Mesenteric fat pad (tissue), 1 donor: ENCODE data around the gene ALLC. TPM values are rescaled to one million over a fixed set of nuclear protein-coding genes. Genes with fewer than 3 reads are reported as not detected.

ENCODE experiments used
- DNase-seq: peaks from one replicate; pipeline ENCODE4 v3.0.0-alpha.2; 2020; ENCODE audit warnings: low spot score
- total RNA-seq: library from RNA; stranded (reverse); fragmentation: NEBNext Ultra II Directional; extraction: Animal tissue kit (Norgen Biotek cat#: 25700); gene quantifications from one replicate; pipeline ENCODE4 v1.2.1, GENCODE V29; 2021
- donor health status: DM: yes; HTN: yes; CAD: no.

The ALLC gene
- total RNA-seq, 1 donor from 2014 or later: not detected

GRCh38 chr2:3745920-3746319 lies 87.9 kb downstream of the ALLC start:
- no peak for DNase-seq

- no peak for DNase-seq
Observed at GRCh38 chr2:3747032-3747654, 89.1 kb downstream of the ALLC start.

DNA sequence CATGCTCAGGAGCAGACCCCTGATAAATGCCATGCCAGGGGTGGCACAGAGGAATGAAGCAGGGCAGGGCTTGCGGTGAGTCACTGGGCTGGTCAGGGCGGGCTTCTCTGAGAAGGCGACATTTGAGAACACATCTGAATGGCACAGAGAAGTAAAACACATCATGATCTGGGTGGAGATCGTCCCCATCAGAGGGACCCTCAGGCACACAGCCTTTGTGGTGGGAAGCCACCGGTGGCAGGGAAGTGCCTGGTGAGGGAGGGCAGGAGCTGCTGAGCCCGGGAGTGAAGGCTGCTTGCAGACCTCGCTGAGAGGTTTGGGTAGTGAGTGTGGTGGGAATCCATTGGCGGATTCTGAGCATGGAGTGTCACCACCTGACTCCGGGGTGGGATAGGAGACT lies 89.8 kb downstream of the ALLC start:
- no peak for DNase-seq

DNA sequence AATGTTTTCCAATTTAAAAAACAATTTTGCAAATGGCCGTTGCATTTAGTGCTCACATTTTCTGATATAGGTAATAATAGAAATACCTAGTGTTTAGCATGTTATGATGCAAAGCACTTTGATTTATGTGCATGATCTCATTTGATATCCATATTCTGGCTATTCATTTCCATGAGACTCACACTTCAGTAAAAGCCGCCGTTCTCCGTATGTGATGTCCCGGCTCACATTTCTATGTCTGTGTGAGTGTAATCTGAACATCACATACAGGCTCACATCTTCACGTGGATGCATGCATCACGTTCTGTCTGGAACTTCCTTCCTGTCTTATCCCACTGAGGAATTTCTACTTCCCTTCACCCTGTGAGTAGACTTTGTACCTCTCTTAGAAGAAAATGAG lies 91.2 kb downstream of the ALLC start:
- no peak for DNase-seq

DNA sequence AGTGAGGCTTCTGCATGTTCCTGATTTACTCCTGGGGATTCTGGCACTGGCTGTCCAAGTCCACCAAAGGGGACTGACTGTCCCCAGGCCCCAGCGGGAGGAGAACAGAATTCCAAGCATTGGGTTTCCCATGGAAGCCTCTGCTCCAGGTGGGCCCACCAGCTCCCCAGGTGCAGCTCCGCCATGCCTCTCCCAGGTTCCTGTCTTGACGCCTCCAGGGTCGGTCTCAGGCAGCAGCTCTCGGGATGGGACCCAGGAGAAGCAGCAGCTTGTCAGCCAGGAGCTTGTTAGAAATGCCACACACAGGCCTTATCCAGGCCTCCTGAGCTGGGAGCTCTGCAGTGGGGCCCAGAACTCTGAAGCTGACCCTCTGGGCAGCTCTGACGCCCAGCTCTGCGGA lies 93.3 kb downstream of the ALLC start:
- DNase-seq: no peak

GRCh38 chr2:3751806-3752205 lies 93.8 kb downstream of the ALLC start:
- DNase-seq: no peak

Other genes starting within 250 kb of the ALLC start
- 63.6 TPM for gene ADI1, start 138.7 kb upstream of the ALLC start, total RNA-seq
- gene RNASEH1, start 99.9 kb upstream of the ALLC start, total RNA-seq: 27.1 TPM
- gene RPS7, start 82.9 kb upstream of the ALLC start, total RNA-seq: 1,225 TPM
- gene COLEC11, start 63.1 kb upstream of the ALLC start, total RNA-seq: 5.5 TPM
- gene DCDC2C, start 45.4 kb downstream of the ALLC start, total RNA-seq: not detected